ENCODE measurements around the gene METAP1D.

- no peak for TF ChIP-seq CTCF (conservative IDR thresholded peaks at IDR 0.05; ENCODE audit: low read depth, low read length)
- no peak for TF ChIP-seq EZH2 (IDR thresholded peaks at IDR 0.05; ENCODE audit: borderline replicate concordance, low read depth, low read length, poor library complexity, severe bottlenecking)
Measured at GRCh38 chr2:172092716-172093415, 93.1 kb downstream of the METAP1D start.
